Naive thymus-derived CD4-positive, alpha-beta T cell (primary cell): ENCODE results near the gene CCK. TPM values are rescaled to one million over a fixed set of nuclear protein-coding genes. Genes with fewer than 3 reads are reported as not detected.

ENCODE experiments used
- ATAC-seq: fragments of 150-1000 bp; cut with Tn5 transposase; 2 replicates; pipeline ENCODE4 v1.10.0; 2021; ENCODE audit warnings: mild to moderate bottlenecking, moderate library complexity
- CTCF ChIA-PET: fragments of 350-600 bp; sonication (Branson Sonifier 250); formaldehyde crosslinking; loops from one replicate; lab custom pipeline; 2021; ENCODE audit warnings: antibody characterized with exemption; lab: Charles Lee
- POLR2A ChIA-PET: fragments of 350-600 bp; sonication (Branson Sonifier 250); formaldehyde crosslinking; loops from one replicate; lab custom pipeline; 2021; ENCODE audit warnings: antibody characterized with exemption, inconsistent platforms; lab: Charles Lee
- DNase-seq, 9 donors: peaks; one replicate each; pipeline versions ENCODE4 v3.0.0 to v3.0.0-alpha.2; 2020 to 2022; ENCODE audit warnings: mixed read lengths in 1 of 9
- H3K27ac ChIP-seq: one replicate; pipeline ENCODE4 v1.7.0; 2013; ENCODE audit warnings: mild to moderate bottlenecking, low read depth, low read length, moderate library complexity
- H3K27me3 ChIP-seq, 2 donors: one replicate each; pipeline ENCODE4 v1.7.0; 2013; ENCODE audit warnings: low read length in 2 of 2, mild to moderate bottlenecking in 2 of 2, moderate library complexity in 2 of 2; ENCODE audit not compliant: control insufficient read depth in 2 of 2, insufficient read depth in 2 of 2
- H3K36me3 ChIP-seq, 3 experiments: 1 replicate in 2 of 3; 2 replicates in 1 of 3; pipeline ENCODE4 v1.7.0; 2013; ENCODE audit warnings: low read length in 3 of 3, mild to moderate bottlenecking in 3 of 3, moderate library complexity in 1 of 3; ENCODE audit not compliant: insufficient read depth in 3 of 3, control insufficient read depth in 2 of 3
- H3K4me1 ChIP-seq, 2 donors: one replicate each; pipeline ENCODE4 v1.7.0; 2013; ENCODE audit warnings: low read length in 2 of 2, mild to moderate bottlenecking in 2 of 2, moderate library complexity in 1 of 2; ENCODE audit not compliant: control insufficient read depth in 2 of 2, insufficient read depth in 2 of 2
- H3K4me3 ChIP-seq: 2 replicates; pipeline ENCODE4 v1.7.0; 2013; ENCODE audit warnings: mild to moderate bottlenecking, low read length
- H3K9me3 ChIP-seq, 3 experiments: 1 replicate in 2 of 3; 2 replicates in 1 of 3; pipeline ENCODE4 v1.7.0; 2013; ENCODE audit warnings: low read length in 3 of 3; ENCODE audit not compliant: control insufficient read depth in 2 of 3
- H3K27ac Mint-ChIP-seq, 9 donors: one replicate each; pipeline ENCODE4 v1.8.0; 2020 to 2022; ENCODE audit warnings: mixed read lengths in 9 of 9, mild to moderate bottlenecking in 8 of 9, moderate library complexity in 5 of 9, inconsistent platforms in 2 of 9
- H3K27me3 Mint-ChIP-seq, 5 donors: one replicate each; pipeline ENCODE4 v1.8.0; 2021 to 2022; ENCODE audit warnings: mixed read lengths in 5 of 5, mild to moderate bottlenecking in 1 of 5
- H3K36me3 Mint-ChIP-seq, 5 donors: one replicate each; pipeline ENCODE4 v1.8.0; 2020 to 2022; ENCODE audit warnings: mixed read lengths in 5 of 5, mild to moderate bottlenecking in 3 of 5, inconsistent platforms in 1 of 5
- H3K4me1 Mint-ChIP-seq, 7 donors: one replicate each; pipeline ENCODE4 v1.8.0; 2020 to 2022; ENCODE audit warnings: mixed read lengths in 7 of 7, mild to moderate bottlenecking in 3 of 7, inconsistent platforms in 1 of 7
- H3K4me3 Mint-ChIP-seq, 10 donors: one replicate each; pipeline ENCODE4 v1.8.0; 2020 to 2022; ENCODE audit warnings: mild to moderate bottlenecking in 10 of 10, mixed read lengths in 10 of 10, moderate library complexity in 6 of 10, inconsistent platforms in 2 of 10
- H3K9me3 Mint-ChIP-seq, 11 donors: one replicate each; pipeline ENCODE4 v1.8.0; 2020 to 2022; ENCODE audit warnings: mixed read lengths in 11 of 11, mild to moderate bottlenecking in 4 of 11, inconsistent platforms in 1 of 11, moderate library complexity in 1 of 11
- intact Hi-C, 2 donors: fragments of 100-400 bp; cut with micrococcal nuclease; formaldehyde crosslinking; loops; one replicate each; pipeline ENCODE4 v1.15.1; 2023
- polyA plus RNA-seq, 2 donors: library from polyadenylated mRNA; unstranded; fragments of 300-500 nt; fragmentation: Illumina TruSeq; gene quantifications; one replicate each; pipeline ENCODE4 v1.2.3, GENCODE V29; 2021
- total RNA-seq, 6 experiments: library from RNA in 5 of 6; stranded (reverse) in 5 of 6; gene quantifications; 1 replicate in 5 of 6; 2 replicates in 1 of 6; pipeline ENCODE4 v1.2.3 and lab custom pipeline; 2021 to 2026

CCK gene
- total and polyA plus RNA-seq, 7 experiments from 2014 or later, result not detected

GRCh38 chr3:42250761-42251160 lies 15.2 kb downstream of the CCK start:
- CTCF ChIA-PET, result no interaction called here
- Histone ChIP-seq H3K4me3 (no peak overlapping the region), H3K36me3 (no peaks in the 10 kb centered on the region), H3K4me1 (no peaks in the 10 kb centered on the region), H3K27ac (no peak overlapping the region), H3K27me3 (no peaks in the 10 kb centered on the region), H3K9me3 (no peaks in the 10 kb centered on the region)
- H3K36me3 Mint-ChIP-seq, result no peaks in the 10 kb centered on the region
- no peak for ATAC-seq
- intact Hi-C loops, result no loop called here
- H3K4me3 Mint-ChIP-seq, result no peak overlapping the region
- no peak for DNase-seq
- H3K4me1 Mint-ChIP-seq, result peaks cover 2 to 11% (median 8%) of the 10 kb centered on the region in 7 donors
- POLR2A ChIA-PET, result no interaction called here
- H3K27ac Mint-ChIP-seq, result no peak overlapping the region
- H3K9me3 Mint-ChIP-seq, result no peaks in the 10 kb centered on the region
- H3K27me3 Mint-ChIP-seq, result peaks cover 0 to 41% (median 8%) of the 10 kb centered on the region in 5 donors

GRCh38 chr3:42247576-42248027 lies 18.4 kb downstream of the CCK start:
- Mint-ChIP-seq H3K4me1 (peaks cover 2 to 11% (median 8%) of the 10 kb centered on the region in 7 donors), H3K27ac (peak overlapping the region in 5 of 9 donors; percentile 32 to 78 (median 60)), H3K27me3 (peaks cover 0 to 39% (median 0%) of the 10 kb centered on the region in 5 donors), H3K36me3 (no peaks in the 10 kb centered on the region), H3K9me3 (peaks cover 0 to 4% (median 0%) of the 10 kb centered on the region in 11 donors), H3K4me3 (peak overlapping the region in 7 of 10 donors; percentile 15 to 60 (median 30))
- Histone ChIP-seq H3K4me3 (no peak overlapping the region), H3K9me3 (no peaks in the 10 kb centered on the region), H3K4me1 (no peaks in the 10 kb centered on the region), H3K27me3 (no peaks in the 10 kb centered on the region), H3K36me3 (no peaks in the 10 kb centered on the region), H3K27ac (no peak overlapping the region)
- POLR2A ChIA-PET, result no interaction called here
- DNase-seq (peak in 8 of 9 donors; percentile 39 to 81 (median 66)), ATAC-seq (peak; percentile 69)
- CTCF ChIA-PET, result interaction anchor here (0.6 to 3.5 kb wide), 22 partner anchors 14 to 1009 kb away, joined by 3 to 34 read pairs (median 4); partner anchors contain the start of gene VIPR1
- intact Hi-C loops, result loop anchor here (1.0 to 10.0 kb wide), 10 partner anchors 196 to 500 kb away; partner anchors contain the start of gene VIPR1 (in 1 of the 2)

- Histone ChIP-seq H3K9me3 (no peaks in the 10 kb centered on the region), H3K4me3 (no peak overlapping the region), H3K36me3 (no peaks in the 10 kb centered on the region), H3K4me1 (no peaks in the 10 kb centered on the region), H3K27me3 (no peaks in the 10 kb centered on the region), H3K27ac (no peak overlapping the region)
- Mint-ChIP-seq H3K4me1 (peaks cover 2 to 11% (median 8%) of the 10 kb centered on the region in 7 donors), H3K9me3 (peaks cover 0 to 4% (median 0%) of the 10 kb centered on the region in 11 donors), H3K27me3 (peaks cover 0 to 42% (median 0%) of the 10 kb centered on the region in 5 donors), H3K36me3 (no peaks in the 10 kb centered on the region), H3K4me3 (no peak overlapping the region), H3K27ac (no peak overlapping the region)
- ATAC-seq (no peak), DNase-seq (no peak)
- POLR2A ChIA-PET, result no interaction called here
- CTCF ChIA-PET, result interaction anchor here (1.0 to 2.4 kb wide), 3 partner anchors 16 to 301 kb away, joined by 3 to 6 read pairs (median 5); no protein-coding TSS in a partner anchor
- intact Hi-C loops, result loop anchor here (2.0 to 10.0 kb wide), 4 partner anchors 291 to 501 kb away; no protein-coding TSS in a partner anchor
These were observed 19.9 kb downstream of the CCK start for GRCh38 chr3:42246091-42246490.

DNA sequence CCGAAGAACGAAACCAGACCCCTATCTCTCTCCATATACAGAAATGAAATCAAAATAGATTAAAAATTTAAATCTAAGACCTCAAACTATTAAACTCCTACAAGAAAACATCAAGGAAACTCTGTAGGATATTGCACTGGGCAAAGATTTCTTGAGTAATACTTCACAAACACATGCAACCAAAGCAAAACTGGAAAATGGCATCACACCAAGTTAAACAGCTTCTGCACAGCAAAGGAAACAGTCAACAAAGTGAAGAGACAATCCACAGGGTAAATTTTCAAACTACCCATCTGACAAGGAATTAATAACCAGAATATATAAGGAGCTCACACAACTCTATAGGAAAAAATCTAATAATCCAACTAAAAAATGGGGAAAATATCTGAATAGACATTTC lies 29.4 kb downstream of the CCK start:
- H3K27ac Mint-ChIP-seq, result no peak overlapping the region
- peaks cover 18 to 53% (median 44%) of the 10 kb centered on the region in 5 donors for H3K27me3 Mint-ChIP-seq
- Histone ChIP-seq H3K4me1 (no peaks in the 10 kb centered on the region), H3K9me3 (peaks cover 0 to 5% (median 0%) of the 10 kb centered on the region in 3 experiments), H3K36me3 (no peaks in the 10 kb centered on the region), H3K27ac (no peak overlapping the region), H3K4me3 (no peak overlapping the region), H3K27me3 (no peaks in the 10 kb centered on the region)
- ChIA-PET POLR2A (no interaction called here), CTCF (no interaction called here)
- intact Hi-C loops, result no loop called here
- H3K4me3 Mint-ChIP-seq, result no peak overlapping the region
- peaks cover 3 to 28% (median 12%) of the 10 kb centered on the region in 11 donors for H3K9me3 Mint-ChIP-seq
- DNase-seq, result no peak
- peaks cover 0 to 11% (median 3%) of the 10 kb centered on the region in 5 donors for H3K36me3 Mint-ChIP-seq
- H3K4me1 Mint-ChIP-seq, result no peaks in the 10 kb centered on the region
- no peak for ATAC-seq

DNA sequence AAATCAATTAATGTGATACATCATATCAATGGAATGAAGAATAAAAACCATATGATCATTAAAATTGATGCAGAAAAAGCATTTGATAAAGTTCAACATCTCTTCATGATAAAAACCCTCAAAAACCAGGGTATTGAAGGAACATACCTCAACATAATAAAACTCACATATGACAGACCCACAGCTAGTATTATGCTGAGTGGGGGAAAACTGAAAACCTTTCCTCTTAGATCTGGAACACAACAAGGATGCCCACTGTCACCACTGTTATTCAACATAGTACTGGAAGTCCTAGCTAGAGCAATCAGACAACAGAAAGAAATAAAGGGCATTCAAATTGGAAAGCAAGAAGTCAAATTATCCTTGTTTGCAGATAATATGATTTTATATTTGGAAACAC lies 30.5 kb downstream of the CCK start:
- Histone ChIP-seq H3K4me3 (no peak overlapping the region), H3K9me3 (peaks cover 0 to 5% (median 0%) of the 10 kb centered on the region in 3 experiments), H3K27ac (no peak overlapping the region), H3K27me3 (no peaks in the 10 kb centered on the region), H3K36me3 (no peaks in the 10 kb centered on the region), H3K4me1 (no peaks in the 10 kb centered on the region)
- intact Hi-C loops, result no loop called here
- no peak for ATAC-seq
- Mint-ChIP-seq H3K4me3 (no peak overlapping the region), H3K9me3 (peaks cover 3 to 28% (median 12%) of the 10 kb centered on the region in 11 donors), H3K27me3 (peaks cover 22 to 53% (median 44%) of the 10 kb centered on the region in 5 donors), H3K36me3 (peaks cover 0 to 11% (median 3%) of the 10 kb centered on the region in 5 donors), H3K4me1 (no peaks in the 10 kb centered on the region), H3K27ac (no peak overlapping the region)
- CTCF ChIA-PET, result interaction anchor here (0.6 kb wide), 1 partner anchor 264 kb away, joined by 3 read pairs; no protein-coding TSS in a partner anchor
- no peak for DNase-seq
- POLR2A ChIA-PET, result no interaction called here

DNA sequence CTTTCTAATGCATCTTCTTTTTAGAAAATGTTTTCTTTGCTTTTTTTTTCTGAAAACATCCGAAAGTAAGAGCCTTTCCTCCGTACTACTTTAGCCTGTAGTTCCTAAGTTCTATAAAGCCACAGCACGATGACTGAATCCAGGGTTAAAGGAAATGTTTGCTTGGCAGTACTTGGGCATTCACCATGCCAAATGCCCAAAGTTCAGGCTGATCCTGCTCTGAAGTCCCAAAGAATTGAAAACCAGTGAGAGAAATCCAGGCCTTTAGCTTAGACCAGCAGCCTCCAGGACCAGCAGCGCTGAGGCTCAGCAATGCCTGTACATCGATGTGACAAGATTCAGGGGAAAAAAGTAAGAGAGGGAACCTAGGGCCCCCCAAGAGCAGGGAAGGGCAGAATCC lies 35.1 kb downstream of the CCK start:
- no peak for DNase-seq
- ChIA-PET CTCF (no interaction called here), POLR2A (no interaction called here)
- peaks cover 0 to 6% (median 0%) of the 10 kb centered on the region in 11 donors for H3K9me3 Mint-ChIP-seq
- H3K27ac Mint-ChIP-seq, result no peak overlapping the region
- peaks cover 0 to 3% (median 0%) of the 10 kb centered on the region in 7 donors for H3K4me1 Mint-ChIP-seq
- H3K36me3 Mint-ChIP-seq, result peaks cover 0 to 8% (median 3%) of the 10 kb centered on the region in 5 donors
- Histone ChIP-seq H3K4me1 (no peaks in the 10 kb centered on the region), H3K36me3 (no peaks in the 10 kb centered on the region), H3K27me3 (no peaks in the 10 kb centered on the region), H3K9me3 (no peaks in the 10 kb centered on the region), H3K27ac (no peak overlapping the region), H3K4me3 (no peak overlapping the region)
- no peak for ATAC-seq
- H3K27me3 Mint-ChIP-seq, result peaks cover 18 to 27% (median 20%) of the 10 kb centered on the region in 5 donors
- no peak overlapping the region for H3K4me3 Mint-ChIP-seq
- intact Hi-C loops, result loop anchor here in 1 of 2 donors (5.0 kb wide), 1 partner anchor 211 kb away; no protein-coding TSS in a partner anchor
